GM21529 (cell line): ENCODE measurements around the gene EEF2K.

Experiments
- ATAC-seq: cut with Tn5 transposase; IDR thresholded peaks from one replicate; pipeline ENCODE4 v1.9.1; 2021; ENCODE audit not compliant: unreplicated experiment

The EEF2K gene

DNA sequence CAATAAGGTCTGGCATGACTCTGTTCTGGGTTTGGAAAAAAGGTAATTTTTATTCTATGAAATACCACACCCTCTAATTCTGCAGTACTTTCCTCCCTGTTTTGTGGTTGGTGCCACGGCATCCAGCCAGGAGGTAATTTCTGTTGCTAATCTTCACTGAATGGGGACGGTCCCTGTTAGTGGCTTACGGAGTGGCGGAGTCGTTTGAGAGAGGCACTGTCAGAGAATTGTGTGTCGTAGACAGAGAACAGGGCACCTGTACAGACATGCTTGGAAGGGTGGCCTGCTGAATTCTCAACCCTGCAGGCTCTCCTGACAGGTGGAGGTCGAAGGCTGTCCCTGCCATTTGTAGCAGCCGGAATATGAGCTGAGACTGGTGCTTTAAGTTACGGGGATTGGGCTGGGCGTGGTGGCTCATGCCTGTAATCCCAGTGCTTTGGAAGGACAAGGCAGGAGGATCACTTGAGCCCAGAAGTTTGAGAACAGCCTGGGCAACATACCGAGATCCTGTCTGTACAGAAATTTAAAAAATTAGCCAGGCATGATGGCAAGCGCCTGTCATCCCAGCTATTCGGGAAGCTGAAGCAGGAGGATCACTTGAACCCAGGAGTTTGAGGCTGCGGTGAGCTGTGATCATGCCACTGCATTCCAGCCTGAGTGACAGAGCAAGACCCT lies 33.2 kb downstream of the EEF2K start:
- no peak for ATAC-seq

DNA sequence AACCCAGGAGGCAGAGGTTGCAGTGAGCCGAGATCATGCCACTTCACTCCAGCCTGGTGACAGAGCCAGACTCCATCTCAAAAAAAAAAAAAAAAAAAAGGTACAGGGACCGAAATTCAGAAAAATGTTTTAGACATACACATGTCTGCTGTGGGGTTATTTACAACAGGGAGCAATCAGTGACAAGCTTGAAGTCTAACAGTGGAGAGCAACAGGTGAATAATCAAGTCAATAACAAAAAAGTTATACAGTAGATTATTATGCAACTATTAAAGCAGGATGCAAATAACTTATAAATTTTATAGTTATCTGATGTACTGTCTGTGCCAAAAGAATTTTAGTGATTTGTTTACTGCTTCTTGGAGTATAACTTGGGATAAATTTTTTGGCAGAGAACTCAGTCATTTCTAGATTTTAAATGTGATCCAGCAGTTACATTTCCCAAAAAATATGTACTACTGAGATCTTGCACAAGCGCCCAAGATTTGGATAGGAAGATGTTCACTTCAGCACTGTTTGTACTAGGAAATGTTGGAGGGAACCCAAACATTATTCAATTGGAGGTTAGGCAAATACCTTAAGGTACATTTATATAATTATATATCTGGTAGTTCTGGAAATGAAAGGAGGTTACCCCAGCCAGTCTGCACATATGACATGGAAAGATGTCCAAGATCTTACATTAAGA lies 34.1 kb downstream of the EEF2K start:
- ATAC-seq = no peak

- ATAC-seq = no peak
Measured at GRCh38 chr16:22250522-22250921, 44.4 kb downstream of the EEF2K start.

DNA sequence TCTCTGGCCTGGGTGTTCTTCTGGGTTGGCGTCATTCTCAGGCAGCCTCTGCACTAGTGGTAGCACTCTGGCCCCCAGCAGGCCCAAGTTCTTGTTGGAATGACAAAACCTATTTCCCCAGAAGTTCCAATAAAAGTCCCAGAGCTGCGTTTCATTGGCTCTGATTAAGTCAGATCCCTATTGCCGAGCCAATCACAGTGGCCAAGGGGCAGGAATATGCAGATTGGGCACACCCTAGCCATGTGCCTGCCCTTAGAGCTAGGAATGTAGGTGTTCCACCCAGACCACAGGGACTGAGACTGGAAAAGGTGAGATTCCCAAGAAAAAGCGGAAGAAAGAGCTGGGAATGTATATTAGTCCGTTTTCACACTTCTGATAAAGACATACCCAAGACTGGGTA lies 46.2 kb downstream of the EEF2K start:
- no peak for ATAC-seq

GRCh38 chr16:22253272-22253671 lies 47.2 kb downstream of the EEF2K start:
- ATAC-seq = no peak

DNA sequence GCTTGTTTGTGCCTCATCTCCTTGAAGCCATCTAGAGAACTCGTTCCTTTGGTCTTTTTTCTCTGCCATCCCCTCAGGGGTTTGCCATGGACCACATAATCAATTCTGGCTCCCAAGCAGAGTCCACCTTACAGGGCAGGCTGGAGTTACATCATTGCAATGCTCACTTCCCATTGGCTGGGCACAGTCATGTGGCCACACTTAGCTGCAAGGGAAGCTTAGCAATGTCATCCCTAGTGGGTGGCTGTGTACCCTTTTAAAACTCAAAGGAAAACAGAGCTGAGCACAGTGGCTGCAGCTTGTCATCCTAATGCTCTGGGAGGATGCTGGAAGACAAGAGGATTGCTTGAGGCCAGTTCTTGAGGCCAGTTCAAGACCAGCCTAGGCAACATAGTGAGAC lies 49.3 kb downstream of the EEF2K start:
- no peak for ATAC-seq

GRCh38 chr16:22257440-22257839 lies 51.4 kb downstream of the EEF2K start:
- no peak for ATAC-seq

DNA sequence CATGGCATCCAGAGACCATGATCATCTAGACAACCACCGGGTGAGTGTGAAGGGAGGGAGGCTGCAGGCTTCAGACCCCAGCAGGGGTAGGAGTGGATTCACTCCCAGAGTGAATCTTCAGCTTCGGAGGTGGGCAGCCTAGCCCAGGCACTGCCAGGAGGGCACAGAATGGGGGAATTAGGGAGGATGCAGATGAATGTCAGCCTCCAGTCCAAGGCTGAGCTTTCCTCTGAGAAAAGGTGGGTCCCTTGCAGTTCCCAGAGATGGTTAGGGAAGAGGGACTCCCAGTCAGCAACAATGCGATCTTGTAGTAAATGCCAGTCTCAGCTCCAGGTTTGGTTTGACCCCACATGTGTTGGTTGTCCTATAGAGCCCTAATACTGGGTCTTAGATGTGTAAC lies 54.4 kb downstream of the EEF2K start:
- ATAC-seq = no peak

GRCh38 chr16:22262460-22262859 lies 56.4 kb downstream of the EEF2K start:
- ATAC-seq = no peak

GRCh38 chr16:22264786-22265185 lies 58.7 kb downstream of the EEF2K start:
- no peak for ATAC-seq

GRCh38 chr16:22265351-22265750 lies 59.3 kb downstream of the EEF2K start:
- ATAC-seq = no peak

- no peak for ATAC-seq
Measured at GRCh38 chr16:22266546-22266945, 60.5 kb downstream of the EEF2K start.

GRCh38 chr16:22267764-22268163 lies 61.7 kb downstream of the EEF2K start:
- no peak for ATAC-seq

DNA sequence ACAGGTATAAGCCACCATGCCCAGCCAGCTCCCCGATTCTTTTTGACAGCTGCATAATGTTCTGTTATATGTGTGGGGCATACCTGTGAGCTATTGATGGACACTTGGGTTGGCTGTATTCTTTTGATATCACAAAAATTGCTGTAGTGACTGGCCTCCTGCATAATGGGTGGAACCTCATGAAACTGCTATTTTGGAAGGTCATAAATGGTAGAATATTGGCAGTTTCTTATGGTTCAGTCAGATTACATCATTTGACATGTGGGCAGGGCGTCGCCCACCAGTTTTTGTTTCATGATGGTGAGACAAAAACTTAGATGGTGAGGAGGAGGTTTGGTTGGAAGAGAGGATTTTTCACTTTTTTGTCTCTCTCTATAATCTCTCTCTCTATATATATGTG lies 64.4 kb downstream of the EEF2K start:
- ATAC-seq = no peak

- ATAC-seq = no peak
Measured at GRCh38 chr16:22272870-22273650, 67.0 kb downstream of the EEF2K start.

DNA sequence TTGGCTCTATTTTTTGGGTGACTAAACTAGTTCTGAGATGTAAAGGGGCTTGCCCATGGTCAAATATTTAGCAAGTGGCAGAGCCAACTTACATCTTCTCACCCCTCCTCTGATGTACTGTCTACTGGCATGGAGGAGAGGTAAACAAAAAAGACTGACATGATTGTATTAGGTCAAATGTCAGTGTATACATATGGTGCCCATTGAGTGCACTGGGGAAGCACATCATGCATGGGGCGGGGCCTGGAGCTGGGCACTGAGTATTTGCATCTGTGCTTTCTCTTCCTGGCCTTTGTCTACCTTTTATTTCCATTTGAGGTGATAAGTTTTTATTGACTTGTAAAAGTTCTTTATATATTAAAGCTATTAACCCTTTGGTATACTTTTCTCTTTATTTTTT lies 68.8 kb downstream of the EEF2K start:
- no peak for ATAC-seq

GRCh38 chr16:22278441-22279230 lies 72.6 kb downstream of the EEF2K start:
- ATAC-seq = no peak

DNA sequence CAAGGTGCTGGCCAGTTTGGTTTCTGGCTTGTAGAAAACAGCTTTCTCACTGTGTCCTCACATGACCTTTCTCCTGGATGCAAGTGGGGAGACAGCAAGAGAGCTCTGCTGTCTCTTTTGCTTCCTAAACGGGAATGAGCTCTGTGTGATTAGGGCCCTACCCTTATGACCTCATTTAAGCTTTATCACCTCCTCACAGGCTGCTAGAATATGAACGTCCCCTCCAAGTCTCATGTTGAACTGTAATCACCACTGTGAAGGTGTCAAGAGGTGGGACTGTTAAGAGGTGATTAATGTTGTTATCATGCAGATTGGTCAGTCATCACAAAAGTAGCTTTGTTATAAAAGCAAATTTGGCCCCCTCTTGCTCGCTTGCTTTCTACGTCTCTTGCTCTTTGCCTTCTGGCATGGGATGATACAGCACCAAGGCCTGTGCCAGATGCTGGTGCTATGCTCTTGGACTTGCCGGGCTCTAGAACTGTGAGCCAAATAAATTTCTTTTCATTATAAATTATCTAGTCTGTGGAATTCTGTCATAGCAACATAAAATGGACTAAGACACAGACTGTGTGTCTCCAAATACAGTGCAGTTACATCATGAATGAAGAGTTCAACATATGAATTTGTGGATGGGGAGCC lies 76.3 kb downstream of the EEF2K start:
- no peak for ATAC-seq

GRCh38 chr16:22284637-22285036 lies 78.6 kb downstream of the EEF2K start:
- no peak for ATAC-seq

DNA sequence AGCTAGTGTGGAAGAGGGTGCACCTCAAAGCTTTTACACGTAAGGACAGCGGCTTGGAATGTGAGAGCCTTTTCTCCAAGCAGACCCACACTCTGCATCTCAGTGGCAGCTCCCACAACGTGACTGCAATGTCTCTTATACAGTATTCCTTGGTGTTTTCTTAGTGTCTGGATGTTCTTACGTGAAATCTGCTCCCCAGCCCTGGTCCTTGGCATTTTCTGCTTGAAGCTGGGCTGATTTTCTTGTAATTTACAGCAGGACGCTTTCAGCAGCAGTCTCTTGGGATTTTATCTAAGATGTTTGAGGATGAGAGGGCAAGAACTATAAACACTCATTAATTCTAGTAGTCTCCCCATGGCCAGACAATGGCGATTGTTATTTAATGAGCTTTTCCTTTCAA lies 79.0 kb downstream of the EEF2K start:
- ATAC-seq = no peak

DNA sequence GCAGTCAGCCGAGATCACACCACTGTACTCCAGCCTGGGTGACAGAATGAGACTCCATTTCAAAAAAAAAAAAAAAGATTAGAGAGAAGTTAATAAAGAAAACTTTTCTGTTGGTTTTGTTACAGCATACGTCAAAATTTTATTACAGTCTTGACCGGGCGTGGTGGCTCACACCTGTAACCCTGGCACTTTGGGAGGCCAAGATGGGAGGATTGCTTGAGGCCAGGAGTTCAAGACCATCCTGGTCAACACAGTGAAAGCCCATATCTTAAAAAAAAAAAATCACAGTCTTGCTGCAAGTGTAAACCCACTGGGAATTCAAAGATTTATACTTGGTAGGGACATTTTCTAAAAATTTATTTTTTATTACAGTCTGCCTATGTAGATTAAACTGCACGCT lies 84.9 kb downstream of the EEF2K start:
- no peak for ATAC-seq
